HG03045 (cell line): ENCODE results near the gene NUDT14.

Experiments
- ATAC-seq: cut with Tn5 transposase; IDR thresholded peaks from one replicate; pipeline ENCODE4 v1.9.1; 2021; ENCODE audit warnings: mild to moderate bottlenecking, moderate library complexity; ENCODE audit not compliant: unreplicated experiment

Gene NUDT14

GRCh38 chr14:105178069-105178867 is 2.8 kb downstream of the NUDT14 start:
- ATAC-seq, result no peak

GRCh38 chr14:105177082-105177481 is 4.0 kb downstream of the NUDT14 start:
- no peak for ATAC-seq

- ATAC-seq, result no peak
Measured at GRCh38 chr14:105176513-105176912, 4.6 kb downstream of the NUDT14 start.

- no peak for ATAC-seq
Measured at GRCh38 chr14:105173901-105174894, 6.9 kb downstream of the NUDT14 start.

- no peak for ATAC-seq
Measured at GRCh38 chr14:105173145-105173544, 8.0 kb downstream of the NUDT14 start.

- no peak for ATAC-seq
Measured at GRCh38 chr14:105172476-105172875, 8.6 kb downstream of the NUDT14 start.

GRCh38 chr14:105171004-105171673 is 10.0 kb downstream of the NUDT14 start:
- no peak for ATAC-seq

- ATAC-seq, result no peak
Measured at GRCh38 chr14:105169776-105170655, 11.1 kb downstream of the NUDT14 start.

GRCh38 chr14:105168979-105169507 is 12.1 kb downstream of the NUDT14 start:
- ATAC-seq, result no peak

GRCh38 chr14:105168496-105168978 is 12.6 kb downstream of the NUDT14 start, which contains the start of gene JAG2:
JAG2 (minus strand) TSS chr14:105168776; CDS start chr14:105168420, 356 bp downstream.
- ATAC-seq, result no peak

GRCh38 chr14:105168093-105168420 is 13.1 kb downstream of the NUDT14 start:
- ATAC-seq, result no peak

- ATAC-seq, result no peak
Measured at GRCh38 chr14:105167303-105168092, 13.6 kb downstream of the NUDT14 start.

GRCh38 chr14:105166571-105167302 is 14.4 kb downstream of the NUDT14 start:
- ATAC-seq, result no peak

- no peak for ATAC-seq
Measured at GRCh38 chr14:105165761-105166485, 15.2 kb downstream of the NUDT14 start.

GRCh38 chr14:105165134-105165704 is 15.9 kb downstream of the NUDT14 start:
- ATAC-seq, result no peak

- no peak for ATAC-seq
Measured at GRCh38 chr14:105163040-105163742, 17.9 kb downstream of the NUDT14 start.

GRCh38 chr14:105162669-105162979 is 18.5 kb downstream of the NUDT14 start:
- no peak for ATAC-seq
